Neutrophil (primary cell): ENCODE data around the gene SNX20.
A peak's percentile ranks its signal among the peaks of the same experiment; 100 is the strongest.

Experiments
- H3K27ac ChIP-seq: fragments of 200-600 bp; sonication (generic); 2 replicates; pipeline ENCODE4 v1.5.1; 2016; ENCODE audit warnings: mild to moderate bottlenecking, moderate library complexity
- H3K27me3 ChIP-seq: fragments of 200-600 bp; sonication (generic); 2 replicates; pipeline ENCODE4 v1.6.0; 2016; ENCODE audit warnings: mild to moderate bottlenecking
- H3K36me3 ChIP-seq: fragments of 200-600 bp; sonication (generic); 2 replicates; pipeline ENCODE4 v1.5.1; 2017
- H3K4me1 ChIP-seq, 2 experiments: fragments of 200-600 bp in 1 of 2; sonication (generic) in 1 of 2; 1 replicate in 1 of 2; 2 replicates in 1 of 2; pipeline versions ENCODE4 v1.5.1 to v1.6.1; 2013 to 2016; ENCODE audit warnings: low read depth in 1 of 2, low read length in 1 of 2, mild to moderate bottlenecking in 1 of 2, moderate library complexity in 1 of 2; ENCODE audit not compliant: control insufficient read depth in 1 of 2, insufficient read depth in 1 of 2
- H3K4me3 ChIP-seq, 2 experiments: fragments of 200-600 bp in 1 of 2; sonication (generic) in 1 of 2; 1 replicate in 1 of 2; 2 replicates in 1 of 2; pipeline ENCODE4 v1.5.1; 2013 to 2016; ENCODE audit warnings: low read depth in 1 of 2, low read length in 1 of 2, mild to moderate bottlenecking in 1 of 2, moderate library complexity in 1 of 2
- H3K9me3 ChIP-seq: fragments of 200-600 bp; sonication (generic); 2 replicates; pipeline ENCODE4 v1.5.1; 2016
- CTCF ChIP-seq: fragments of 200-600 bp; sonication (generic); IDR thresholded peaks from 2 replicates; pipeline ENCODE4 v1.5.1; 2016; ENCODE audit warnings: antibody characterized with exemption

Gene SNX20

GRCh38 chr16:50719401-50720337, 38.6 kb upstream of the SNX20 start:
- Histone ChIP-seq H3K36me3 (peaks cover 49% of the 10 kb centered on the region), H3K27me3 (no peaks in the 10 kb centered on the region), H3K27ac (peak overlapping the region; percentile 20), H3K4me3 (no peak overlapping the region), H3K9me3 (no peaks in the 10 kb centered on the region), H3K4me1 (peaks cover 73 to 82% of the 10 kb centered on the region in 2 experiments)
- no peak for TF ChIP-seq CTCF

GRCh38 chr16:50718761-50719400, 37.8 kb upstream of the SNX20 start:
- peaks cover 43% of the 10 kb centered on the region for H3K36me3 ChIP-seq
- H3K4me1 ChIP-seq = peaks cover 75 to 82% of the 10 kb centered on the region in 2 experiments
- H3K9me3 ChIP-seq = no peaks in the 10 kb centered on the region
- TF ChIP-seq CTCF = no peak
- peak overlapping the region; percentile 92 for H3K27ac ChIP-seq
- no peak overlapping the region for H3K4me3 ChIP-seq
- no peaks in the 10 kb centered on the region for H3K27me3 ChIP-seq

GRCh38 chr16:50718061-50718760, 37.1 kb upstream of the SNX20 start:
- Histone ChIP-seq H3K27ac (peak overlapping the region; percentile 92), H3K4me3 (peak overlapping the region in 1 of 2 experiments; percentile 7), H3K4me1 (peaks cover 81 to 85% of the 10 kb centered on the region in 2 experiments), H3K27me3 (no peaks in the 10 kb centered on the region), H3K36me3 (peaks cover 38% of the 10 kb centered on the region), H3K9me3 (no peaks in the 10 kb centered on the region)
- no peak for TF ChIP-seq CTCF

GRCh38 chr16:50717494-50717893, 36.4 kb upstream of the SNX20 start:
- Histone ChIP-seq H3K4me3 (peak overlapping the region in 1 of 2 experiments; percentile 7), H3K36me3 (peaks cover 37% of the 10 kb centered on the region), H3K9me3 (no peaks in the 10 kb centered on the region), H3K4me1 (peaks cover 89 to 91% of the 10 kb centered on the region in 2 experiments), H3K27me3 (no peaks in the 10 kb centered on the region), H3K27ac (peak overlapping the region; percentile 92)
- no peak for TF ChIP-seq CTCF

GRCh38 chr16:50717091-50717490, 36.0 kb upstream of the SNX20 start:
- TF ChIP-seq CTCF = no peak
- peaks cover 37% of the 10 kb centered on the region for H3K36me3 ChIP-seq

More at GRCh38 chr16:50717091-50717490, 36.0 kb upstream of the SNX20 start:
- H3K27me3 ChIP-seq = no peaks in the 10 kb centered on the region
- H3K27ac ChIP-seq = peak overlapping the region; percentile 92
- no peaks in the 10 kb centered on the region for H3K9me3 ChIP-seq
- H3K4me1 ChIP-seq = peaks cover 91 to 92% of the 10 kb centered on the region in 2 experiments
- H3K4me3 ChIP-seq = peak overlapping the region in 1 of 2 experiments; percentile 35
